Cardiac muscle cell (in vitro differentiated cells and primary cell): Measurements from ENCODE around the gene PDE8A. TPM values are rescaled to one million over a fixed set of nuclear protein-coding genes. Genes with fewer than 3 reads are reported as not detected.

Experiments
- DNase-seq, 2 donors: peaks; one replicate each; pipeline versions ENCODE4 v3.0.0 to v3.0.0-alpha.2; 2010 to 2017; ENCODE audit warnings: low read depth in 1 of 2, low spot score in 1 of 2
- H3K27ac ChIP-seq: fragments of 200-600 bp; sonication (generic); 2 replicates; pipeline ENCODE4 v1.5.1; 2016
- H3K27me3 ChIP-seq: fragments of 200-600 bp; sonication (generic); 2 replicates; pipeline ENCODE4 v1.6.0; 2016; ENCODE audit warnings: control low read depth
- H3K36me3 ChIP-seq: fragments of 200-600 bp; sonication (generic); 2 replicates; pipeline ENCODE4 v1.5.1; 2016; ENCODE audit warnings: control low read depth
- H3K4me1 ChIP-seq: fragments of 200-600 bp; sonication (generic); 2 replicates; pipeline ENCODE4 v1.8.1; 2017; ENCODE audit warnings: low read depth, mild to moderate bottlenecking, mixed run types
- H3K4me3 ChIP-seq: fragments of 200-600 bp; sonication (generic); 2 replicates; pipeline ENCODE4 v1.5.1; 2016; ENCODE audit warnings: mild to moderate bottlenecking
- H3K9me3 ChIP-seq: fragments of 200-600 bp; sonication (generic); 2 replicates; pipeline ENCODE4 v1.5.1; 2017; ENCODE audit warnings: low read depth, mild to moderate bottlenecking, control low read depth
- polyA plus RNA-seq: library from polyadenylated mRNA; unstranded; fragments of >200 nt; fragmentation: Nextera tagmentation; extraction: Ambion mirVana; gene quantifications from 2 replicates; pipeline ENCODE4 v1.2.1, GENCODE V29; 2016
- total RNA-seq: library from RNA; depleted of rRNA; stranded (reverse); fragments of >200 nt; gene quantifications from 2 replicates; pipeline ENCODE4 v1.2.3, GENCODE V29; 2016
- TF ChIP-seq, protein P1 (sequence below): IDR thresholded peaks from 2 replicates; pipeline ENCODE4 v1.5.1; 2012; ENCODE audit warnings: low read depth, mild to moderate bottlenecking, low read length

Gene PDE8A
- total and polyA plus RNA-seq, 2 experiments from 2014 or later = 10.2 to 26.8 TPM

DNA sequence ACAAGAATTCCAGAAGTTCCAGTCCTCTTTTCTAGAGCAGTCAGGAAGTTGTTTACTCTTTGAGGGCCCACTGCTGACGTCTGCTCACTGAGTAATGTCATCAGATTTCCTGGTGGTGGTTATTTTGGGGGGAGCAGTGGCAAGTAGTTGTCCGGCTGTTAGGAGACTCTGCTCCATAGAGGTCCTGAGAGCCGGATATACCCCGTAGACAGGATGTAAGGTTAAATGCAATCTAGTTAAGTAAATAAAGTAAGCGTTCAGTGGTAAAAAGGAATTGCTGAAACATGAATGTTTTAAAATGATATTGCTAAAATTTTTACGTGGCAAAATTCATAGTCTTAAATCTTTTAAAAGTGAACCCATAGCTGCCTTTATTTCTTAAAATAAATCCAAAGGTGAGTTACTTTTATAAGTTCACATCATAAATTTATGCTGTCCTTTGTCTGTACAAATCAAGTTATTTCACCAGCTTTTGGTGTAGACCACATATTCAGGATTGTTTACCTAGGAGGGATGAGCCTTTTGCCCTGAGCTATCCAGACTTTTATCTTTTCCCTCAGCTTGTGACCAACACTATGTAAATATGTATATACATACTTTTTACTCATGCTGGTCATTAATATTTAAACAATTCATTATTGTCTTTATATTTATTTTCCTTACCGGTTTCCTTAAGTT lies 65.8 kb downstream of the PDE8A start:
- Histone ChIP-seq H3K36me3 (no peaks in the 10 kb centered on the region), H3K27ac (no peak overlapping the region), H3K9me3 (no peaks in the 10 kb centered on the region), H3K4me3 (no peak overlapping the region), H3K4me1 (peaks cover 9% of the 10 kb centered on the region), H3K27me3 (no peaks in the 10 kb centered on the region)
- TF ChIP-seq, protein P1, sequence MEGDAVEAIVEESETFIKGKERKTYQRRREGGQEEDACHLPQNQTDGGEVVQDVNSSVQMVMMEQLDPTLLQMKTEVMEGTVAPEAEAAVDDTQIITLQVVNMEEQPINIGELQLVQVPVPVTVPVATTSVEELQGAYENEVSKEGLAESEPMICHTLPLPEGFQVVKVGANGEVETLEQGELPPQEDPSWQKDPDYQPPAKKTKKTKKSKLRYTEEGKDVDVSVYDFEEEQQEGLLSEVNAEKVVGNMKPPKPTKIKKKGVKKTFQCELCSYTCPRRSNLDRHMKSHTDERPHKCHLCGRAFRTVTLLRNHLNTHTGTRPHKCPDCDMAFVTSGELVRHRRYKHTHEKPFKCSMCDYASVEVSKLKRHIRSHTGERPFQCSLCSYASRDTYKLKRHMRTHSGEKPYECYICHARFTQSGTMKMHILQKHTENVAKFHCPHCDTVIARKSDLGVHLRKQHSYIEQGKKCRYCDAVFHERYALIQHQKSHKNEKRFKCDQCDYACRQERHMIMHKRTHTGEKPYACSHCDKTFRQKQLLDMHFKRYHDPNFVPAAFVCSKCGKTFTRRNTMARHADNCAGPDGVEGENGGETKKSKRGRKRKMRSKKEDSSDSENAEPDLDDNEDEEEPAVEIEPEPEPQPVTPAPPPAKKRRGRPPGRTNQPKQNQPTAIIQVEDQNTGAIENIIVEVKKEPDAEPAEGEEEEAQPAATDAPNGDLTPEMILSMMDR = no peak
- DNase-seq = peak; percentile 15 to 96

DNA sequence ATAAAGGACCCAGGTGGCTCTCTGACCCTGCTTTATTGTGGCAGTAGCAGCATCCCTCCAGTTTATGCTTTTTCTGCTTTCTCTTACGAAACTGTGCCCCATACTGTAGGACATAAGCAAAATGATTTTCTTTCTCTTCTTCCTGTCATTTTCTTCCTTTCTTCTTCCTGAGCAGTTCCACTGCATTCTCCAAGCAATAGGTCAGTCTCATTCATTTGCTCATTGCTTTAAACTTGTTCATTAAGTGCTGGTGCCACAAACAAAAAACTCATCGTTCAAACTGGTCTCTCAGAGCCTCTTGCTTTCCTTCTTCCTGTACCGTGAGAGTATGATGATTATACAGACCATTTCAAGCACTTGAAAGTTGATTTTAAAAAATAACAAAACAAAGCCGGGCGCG lies 66.8 kb downstream of the PDE8A start:
- TF ChIP-seq, protein P1 = no peak
- peaks cover 9% of the 10 kb centered on the region for H3K4me1 ChIP-seq
- H3K9me3 ChIP-seq = no peaks in the 10 kb centered on the region
- H3K27ac ChIP-seq = no peak overlapping the region
- DNase-seq = peak in 1 of 2 donors; percentile 19
- no peaks in the 10 kb centered on the region for H3K36me3 ChIP-seq
- H3K4me3 ChIP-seq = no peak overlapping the region
- H3K27me3 ChIP-seq = no peaks in the 10 kb centered on the region

- Histone ChIP-seq H3K36me3 (no peaks in the 10 kb centered on the region), H3K27ac (no peak overlapping the region), H3K4me3 (no peak overlapping the region), H3K9me3 (no peaks in the 10 kb centered on the region), H3K4me1 (peaks cover 9% of the 10 kb centered on the region), H3K27me3 (no peaks in the 10 kb centered on the region)
- TF ChIP-seq, protein P1 = no peak
- no peak for DNase-seq
Measured at GRCh38 chr15:85049805-85050204, 68.1 kb downstream of the PDE8A start.

- no peaks in the 10 kb centered on the region for H3K36me3 ChIP-seq
- TF ChIP-seq, protein P1 = no peak
- H3K27me3 ChIP-seq = no peaks in the 10 kb centered on the region
- no peaks in the 10 kb centered on the region for H3K9me3 ChIP-seq
- no peak overlapping the region for H3K4me3 ChIP-seq
- H3K4me1 ChIP-seq = no peaks in the 10 kb centered on the region
- no peak overlapping the region for H3K27ac ChIP-seq
- no peak for DNase-seq
Measured at GRCh38 chr15:85059734-85060133, 78.1 kb downstream of the PDE8A start.

- Histone ChIP-seq H3K4me3 (no peak overlapping the region), H3K27ac (no peak overlapping the region), H3K9me3 (no peaks in the 10 kb centered on the region), H3K4me1 (no peaks in the 10 kb centered on the region), H3K36me3 (no peaks in the 10 kb centered on the region), H3K27me3 (no peaks in the 10 kb centered on the region)
- TF ChIP-seq, protein P1 = no peak
- DNase-seq = no peak
Measured at GRCh38 chr15:85062560-85062959, 80.9 kb downstream of the PDE8A start.
